HL-60 (cell line): ENCODE data around the gene AZU1.

Source experiments
- DNase-seq, 2 experiments: peaks; one replicate each; pipeline ENCODE4 v3.0.0-alpha.2; 2010 to 2020; ENCODE audit warnings: low read depth in 1 of 2, low spot score in 1 of 2
- H3K27ac ChIP-seq: fragments of 250-450 bp; sonication (Bioruptor Pico); replicated peaks from 2 replicates; pipeline ENCODE4 v1.5.1; 2020; ENCODE audit warnings: mild to moderate bottlenecking, moderate library complexity
- H3K27me3 ChIP-seq: fragments of 250-450 bp; sonication (Bioruptor Pico); 2 replicates; pipeline ENCODE4 v1.5.1; 2021; ENCODE audit warnings: mild to moderate bottlenecking, moderate library complexity; ENCODE audit not compliant: insufficient read depth, poor library complexity, severe bottlenecking
- H3K4me3 ChIP-seq: replicated peaks from 2 replicates; pipeline ENCODE4 v1.5.1; 2011; ENCODE audit warnings: mild to moderate bottlenecking, control low read depth, low read length; ENCODE audit not compliant: insufficient read depth
- GABPA ChIP-seq: IDR thresholded peaks from 2 replicates; pipeline ENCODE4 v1.6.1; 2012; ENCODE audit warnings: low read depth
- POLR2AphosphoS5 ChIP-seq: IDR thresholded peaks from 2 replicates; pipeline ENCODE4 v1.6.1; 2012; ENCODE audit warnings: low read depth
- SPI1 ChIP-seq: IDR thresholded peaks from 2 replicates; pipeline ENCODE4 v1.6.1; 2012; ENCODE audit warnings: low read depth, mild to moderate bottlenecking, borderline replicate concordance
- TF ChIP-seq, protein P1 (sequence below): IDR thresholded peaks from one replicate; pipeline ENCODE4 v1.5.1; 2011; ENCODE audit warnings: low read length, control low read depth, inconsistent platforms; ENCODE audit not compliant: insufficient read depth
- TF ChIP-seq, protein P2 (sequence below): IDR thresholded peaks from 2 replicates; pipeline ENCODE4 v1.6.1; 2012; ENCODE audit warnings: low read depth; ENCODE audit not compliant: insufficient replicate concordance

AZU1 gene

DNA sequence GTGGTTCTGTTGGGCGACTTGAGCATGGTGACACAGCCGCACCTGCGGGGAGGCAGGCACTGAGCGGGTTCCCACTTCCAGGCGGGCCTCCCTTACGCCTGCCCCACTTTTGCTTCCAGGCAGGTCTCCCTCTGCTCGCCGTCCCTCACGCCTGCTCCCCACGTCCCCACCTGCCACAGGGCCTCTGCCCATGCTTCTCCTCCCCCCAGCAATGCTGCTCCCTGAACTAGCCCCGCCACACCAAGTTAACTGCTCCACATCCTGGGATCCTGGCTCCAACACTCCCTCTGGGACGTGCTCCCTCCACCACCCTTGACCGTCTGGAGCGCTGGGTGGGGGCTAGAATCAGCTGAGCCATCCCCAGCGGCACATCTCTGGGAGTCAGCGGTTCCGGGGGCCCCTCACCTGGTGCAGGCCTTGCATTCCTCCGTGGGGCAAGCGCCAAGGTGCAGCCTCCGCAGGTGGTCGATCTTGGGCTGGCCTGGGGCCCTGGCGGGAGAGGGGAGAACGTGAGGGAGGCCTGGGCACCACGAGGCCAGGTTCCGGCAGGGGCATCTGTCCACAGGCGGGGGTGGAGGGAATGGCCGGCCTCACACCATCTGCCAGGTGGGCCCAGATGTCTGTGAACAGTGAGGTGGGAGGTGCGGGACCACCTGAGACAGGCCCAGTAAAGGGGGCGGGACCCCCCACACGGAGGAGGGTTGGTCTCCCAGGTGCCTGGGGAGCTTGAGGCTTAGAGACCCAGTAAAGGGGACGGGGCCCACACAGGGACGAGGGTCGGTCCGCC lies 41.0 kb downstream of the AZU1 start:
- Histone ChIP-seq H3K4me3 (no peak overlapping the region), H3K27ac (no peak overlapping the region), H3K27me3 (no peaks in the 10 kb centered on the region)
- DNase-seq = no peak
- no peak for TF ChIP-seq SPI1
- TF ChIP-seq POLR2AphosphoS5 = no peak
- TF ChIP-seq, protein P1, sequence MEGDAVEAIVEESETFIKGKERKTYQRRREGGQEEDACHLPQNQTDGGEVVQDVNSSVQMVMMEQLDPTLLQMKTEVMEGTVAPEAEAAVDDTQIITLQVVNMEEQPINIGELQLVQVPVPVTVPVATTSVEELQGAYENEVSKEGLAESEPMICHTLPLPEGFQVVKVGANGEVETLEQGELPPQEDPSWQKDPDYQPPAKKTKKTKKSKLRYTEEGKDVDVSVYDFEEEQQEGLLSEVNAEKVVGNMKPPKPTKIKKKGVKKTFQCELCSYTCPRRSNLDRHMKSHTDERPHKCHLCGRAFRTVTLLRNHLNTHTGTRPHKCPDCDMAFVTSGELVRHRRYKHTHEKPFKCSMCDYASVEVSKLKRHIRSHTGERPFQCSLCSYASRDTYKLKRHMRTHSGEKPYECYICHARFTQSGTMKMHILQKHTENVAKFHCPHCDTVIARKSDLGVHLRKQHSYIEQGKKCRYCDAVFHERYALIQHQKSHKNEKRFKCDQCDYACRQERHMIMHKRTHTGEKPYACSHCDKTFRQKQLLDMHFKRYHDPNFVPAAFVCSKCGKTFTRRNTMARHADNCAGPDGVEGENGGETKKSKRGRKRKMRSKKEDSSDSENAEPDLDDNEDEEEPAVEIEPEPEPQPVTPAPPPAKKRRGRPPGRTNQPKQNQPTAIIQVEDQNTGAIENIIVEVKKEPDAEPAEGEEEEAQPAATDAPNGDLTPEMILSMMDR = no peak
- TF ChIP-seq, protein P2, sequence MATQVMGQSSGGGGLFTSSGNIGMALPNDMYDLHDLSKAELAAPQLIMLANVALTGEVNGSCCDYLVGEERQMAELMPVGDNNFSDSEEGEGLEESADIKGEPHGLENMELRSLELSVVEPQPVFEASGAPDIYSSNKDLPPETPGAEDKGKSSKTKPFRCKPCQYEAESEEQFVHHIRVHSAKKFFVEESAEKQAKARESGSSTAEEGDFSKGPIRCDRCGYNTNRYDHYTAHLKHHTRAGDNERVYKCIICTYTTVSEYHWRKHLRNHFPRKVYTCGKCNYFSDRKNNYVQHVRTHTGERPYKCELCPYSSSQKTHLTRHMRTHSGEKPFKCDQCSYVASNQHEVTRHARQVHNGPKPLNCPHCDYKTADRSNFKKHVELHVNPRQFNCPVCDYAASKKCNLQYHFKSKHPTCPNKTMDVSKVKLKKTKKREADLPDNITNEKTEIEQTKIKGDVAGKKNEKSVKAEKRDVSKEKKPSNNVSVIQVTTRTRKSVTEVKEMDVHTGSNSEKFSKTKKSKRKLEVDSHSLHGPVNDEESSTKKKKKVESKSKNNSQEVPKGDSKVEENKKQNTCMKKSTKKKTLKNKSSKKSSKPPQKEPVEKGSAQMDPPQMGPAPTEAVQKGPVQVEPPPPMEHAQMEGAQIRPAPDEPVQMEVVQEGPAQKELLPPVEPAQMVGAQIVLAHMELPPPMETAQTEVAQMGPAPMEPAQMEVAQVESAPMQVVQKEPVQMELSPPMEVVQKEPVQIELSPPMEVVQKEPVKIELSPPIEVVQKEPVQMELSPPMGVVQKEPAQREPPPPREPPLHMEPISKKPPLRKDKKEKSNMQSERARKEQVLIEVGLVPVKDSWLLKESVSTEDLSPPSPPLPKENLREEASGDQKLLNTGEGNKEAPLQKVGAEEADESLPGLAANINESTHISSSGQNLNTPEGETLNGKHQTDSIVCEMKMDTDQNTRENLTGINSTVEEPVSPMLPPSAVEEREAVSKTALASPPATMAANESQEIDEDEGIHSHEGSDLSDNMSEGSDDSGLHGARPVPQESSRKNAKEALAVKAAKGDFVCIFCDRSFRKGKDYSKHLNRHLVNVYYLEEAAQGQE = no peak
- TF ChIP-seq GABPA = no peak

DNA sequence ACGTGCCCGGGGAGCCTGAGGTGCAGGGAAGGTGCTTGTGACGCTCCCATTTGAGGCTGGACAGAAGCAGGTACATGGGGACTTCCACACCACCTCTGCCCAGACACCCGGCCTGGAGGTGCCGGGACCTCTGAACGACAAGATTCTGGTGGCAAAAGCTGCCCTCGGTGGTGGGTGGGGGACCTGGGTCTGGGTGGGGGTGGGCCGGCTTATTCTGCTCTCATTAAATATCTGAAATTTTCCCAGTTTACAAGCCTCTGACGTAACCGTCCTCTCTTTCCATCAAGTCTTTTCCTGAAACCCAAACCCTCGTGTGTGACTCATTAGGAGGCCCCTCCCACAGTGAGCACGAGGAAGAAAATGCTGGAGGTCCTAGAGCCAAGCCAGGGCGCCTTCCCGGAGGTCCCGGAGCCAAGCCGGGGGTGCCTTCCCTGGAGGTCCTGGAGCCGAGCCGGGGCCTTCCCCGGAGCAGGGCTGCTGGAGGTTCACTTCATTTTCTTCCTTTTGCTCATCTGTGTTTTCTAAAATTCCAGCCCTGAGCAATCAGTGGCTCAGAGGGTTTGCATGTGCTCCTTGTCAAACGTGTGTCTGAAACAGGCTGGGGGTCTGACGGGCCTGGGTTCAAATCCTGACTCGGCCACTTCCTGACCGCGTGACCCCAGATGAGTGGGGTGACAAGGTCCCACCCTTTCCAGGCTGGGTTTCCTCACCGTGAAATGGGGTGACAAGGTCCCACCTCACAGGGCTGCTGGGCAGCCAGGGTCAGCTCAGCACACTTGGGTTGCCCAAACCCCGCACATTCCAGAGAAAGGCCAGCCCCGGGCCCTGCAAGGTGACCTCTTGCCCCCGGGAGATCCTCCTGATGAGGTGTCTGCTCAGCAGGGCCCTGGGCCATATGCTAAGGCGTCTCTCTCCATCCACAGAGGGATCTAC lies 41.9 kb downstream of the AZU1 start:
- Histone ChIP-seq H3K4me3 (no peak overlapping the region), H3K27me3 (no peaks in the 10 kb centered on the region), H3K27ac (no peak overlapping the region)
- no peak for DNase-seq
- no peak for TF ChIP-seq GABPA
- TF ChIP-seq, protein P2 = no peak
- peak; percentile 64 for TF ChIP-seq POLR2AphosphoS5

DNA sequence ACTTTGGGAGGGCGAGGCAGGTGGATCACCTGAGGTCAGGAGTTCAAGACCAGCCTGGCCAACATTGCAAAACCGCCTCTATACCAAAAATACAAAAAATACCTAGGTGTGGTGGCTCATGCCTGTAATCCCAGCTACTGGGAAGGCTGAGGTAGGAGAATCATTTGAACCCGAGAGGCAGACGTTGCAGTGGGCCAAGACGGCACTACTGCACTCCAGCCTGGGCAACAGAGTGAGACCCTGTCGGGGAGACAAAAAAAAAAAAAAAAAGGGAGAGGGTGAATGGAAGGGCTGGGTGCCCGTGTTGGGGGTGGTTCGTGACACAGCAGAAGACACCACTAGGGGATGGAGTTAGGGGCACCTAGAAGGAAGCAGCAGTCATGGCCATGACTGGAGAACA lies 42.7 kb downstream of the AZU1 start:
- Histone ChIP-seq H3K4me3 (no peak overlapping the region), H3K27me3 (no peaks in the 10 kb centered on the region), H3K27ac (no peak overlapping the region)
- TF ChIP-seq, protein P2 = no peak
- DNase-seq = no peak

DNA sequence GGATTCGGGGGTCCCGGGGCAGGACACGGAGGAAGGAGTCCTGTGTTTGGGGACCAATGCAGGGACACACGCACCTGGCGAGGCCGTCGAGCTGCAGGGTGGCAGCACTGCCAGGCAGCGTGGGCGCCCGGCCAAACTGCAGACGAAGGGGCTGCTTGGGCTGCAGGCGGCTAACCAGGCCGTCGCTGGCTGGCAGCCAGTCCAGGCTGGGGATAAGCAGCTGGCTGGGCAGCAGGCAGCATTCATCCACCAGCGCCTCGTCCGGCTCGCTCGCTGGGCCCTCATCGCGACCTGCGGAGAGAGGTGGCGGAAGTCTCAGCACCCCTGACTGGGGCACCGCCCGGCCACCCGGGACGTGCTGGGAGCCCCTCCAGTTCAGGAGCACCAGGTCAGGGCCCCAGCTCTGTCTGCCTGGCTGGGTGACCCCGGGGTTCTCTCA lies 43.3 kb downstream of the AZU1 start:
- H3K27me3 ChIP-seq = no peaks in the 10 kb centered on the region
- H3K27ac ChIP-seq = no peak overlapping the region
- DNase-seq = no peak
- no peak overlapping the region for H3K4me3 ChIP-seq
- no peak for TF ChIP-seq POLR2AphosphoS5
- TF ChIP-seq, protein P1 = no peak
- TF ChIP-seq GABPA = no peak
- TF ChIP-seq, protein P2 = no peak
- no peak for TF ChIP-seq SPI1
